T1000 (cell line): ENCODE data around the gene GAS7.

Experiments used
- DNase-seq: peaks from one replicate; lab custom pipeline; 2025; ENCODE audit warnings: mixed read lengths; lab: John Stamatoyannopoulos, UW

The GAS7 gene

DNA sequence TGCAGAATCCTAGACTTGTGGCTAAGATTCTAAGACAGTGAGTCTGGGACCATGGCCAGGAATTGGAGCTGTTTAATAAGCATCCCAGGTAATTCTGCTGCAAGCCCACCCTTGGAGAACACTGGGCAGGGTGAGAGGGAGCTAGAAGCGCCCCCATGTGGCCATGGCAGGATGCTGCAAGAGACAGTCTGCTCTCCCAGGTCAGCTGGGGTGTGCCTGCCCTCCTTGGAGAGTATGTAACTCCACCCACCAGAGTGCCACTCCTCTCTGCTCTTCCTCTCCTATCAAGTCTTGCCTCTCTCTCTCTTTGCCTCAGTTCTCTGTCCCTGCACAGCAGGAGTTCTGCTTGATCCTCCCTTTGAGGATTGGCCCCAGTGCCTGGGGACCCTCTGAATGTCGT lies 308.3 kb downstream of the GAS7 start:
- no peak for DNase-seq

DNA sequence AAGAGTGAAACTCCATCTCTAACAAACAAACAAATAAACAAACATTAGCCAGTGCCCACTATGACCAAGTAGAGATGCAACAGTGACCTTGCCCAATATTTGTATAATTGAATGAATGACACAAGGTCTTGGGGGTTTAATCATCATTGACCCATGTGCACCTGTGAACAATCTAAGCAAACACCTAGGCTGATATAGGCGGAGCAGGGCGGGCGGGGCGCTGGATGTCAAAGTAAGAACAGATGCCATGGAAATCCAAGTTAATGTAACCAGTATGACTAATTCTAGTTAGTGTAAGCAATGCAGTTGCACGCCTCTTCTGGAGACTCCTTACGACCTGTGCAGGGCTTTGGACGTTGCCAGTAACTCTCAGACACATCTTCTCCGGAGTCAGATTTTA lies 310.9 kb downstream of the GAS7 start:
- no peak for DNase-seq

DNA sequence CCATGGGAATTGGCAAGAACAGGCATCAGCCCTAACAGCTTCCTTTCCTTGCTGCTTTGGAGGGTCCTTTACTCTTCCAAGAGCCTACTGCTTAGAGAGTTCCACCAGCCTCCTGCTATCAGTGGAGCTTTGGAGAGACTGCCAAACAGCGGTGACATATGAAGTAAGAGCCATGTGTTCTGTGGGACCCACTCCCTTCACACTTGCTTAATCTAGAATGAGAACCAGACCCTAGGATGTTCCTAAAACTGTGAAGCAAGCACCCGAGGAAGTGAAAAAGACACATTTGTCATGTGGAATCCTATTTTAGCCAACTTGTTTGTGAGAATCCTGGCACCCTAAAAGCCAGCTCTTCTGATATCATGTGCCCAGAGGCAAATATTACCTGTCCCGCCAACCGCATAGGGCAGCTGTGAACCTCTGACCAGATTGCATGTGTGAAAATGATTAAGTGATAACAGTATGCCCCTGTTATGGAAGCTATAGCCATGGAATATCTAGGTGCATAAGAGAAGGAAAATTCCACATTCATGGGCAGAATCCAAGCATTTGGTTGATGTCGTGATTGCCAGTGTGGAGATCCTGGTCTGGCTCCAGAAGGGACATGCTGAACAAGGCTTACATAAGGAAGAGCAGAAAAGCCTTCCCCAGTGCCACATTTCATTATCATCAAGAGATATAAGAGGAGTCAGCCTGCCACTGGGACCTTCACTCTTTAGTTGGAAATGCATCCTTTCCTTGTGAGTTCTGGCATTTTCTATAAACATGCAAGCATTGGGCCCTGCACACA lies 312.1 kb downstream of the GAS7 start:
- no peak for DNase-seq

DNA sequence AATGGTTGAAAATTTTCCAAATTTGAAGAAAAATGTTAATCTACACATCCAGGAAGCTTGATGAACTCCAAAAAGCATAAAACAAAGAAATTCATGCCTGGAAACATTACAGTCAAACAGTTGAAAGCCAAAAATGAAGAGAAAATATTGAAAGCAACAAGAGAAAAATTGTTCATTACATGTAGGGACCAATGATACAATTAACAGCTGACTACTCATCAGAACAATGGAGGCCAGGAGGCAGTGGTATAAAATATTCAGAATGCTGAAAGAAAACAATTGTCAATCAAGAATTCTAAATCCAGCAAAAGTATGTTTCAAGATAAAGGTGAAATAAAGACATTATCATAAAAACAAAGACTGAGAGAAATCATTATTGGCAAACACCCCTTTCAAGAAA lies 315.0 kb downstream of the GAS7 start:
- no peak for DNase-seq

DNA sequence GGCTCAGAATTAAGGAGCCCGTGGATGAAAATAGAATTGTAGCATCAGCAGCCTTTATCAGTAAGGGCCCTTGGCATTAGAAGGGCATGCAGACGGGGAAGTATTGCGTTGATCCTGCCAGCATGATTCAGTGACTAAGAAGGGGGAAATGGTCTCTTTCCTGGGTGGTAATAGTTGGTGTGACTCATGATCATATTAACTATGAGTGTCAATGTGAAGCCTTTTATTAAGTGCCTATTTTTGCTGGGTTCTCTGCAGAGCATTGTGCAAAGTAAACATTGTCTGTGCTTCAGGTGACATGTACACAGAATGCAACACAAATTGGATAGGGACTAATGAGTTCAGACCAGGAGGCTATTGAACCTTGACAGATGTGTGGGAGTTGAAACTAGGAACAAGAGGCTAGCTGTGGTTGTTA lies 317.8 kb downstream of the GAS7 start:
- no peak for DNase-seq

DNA sequence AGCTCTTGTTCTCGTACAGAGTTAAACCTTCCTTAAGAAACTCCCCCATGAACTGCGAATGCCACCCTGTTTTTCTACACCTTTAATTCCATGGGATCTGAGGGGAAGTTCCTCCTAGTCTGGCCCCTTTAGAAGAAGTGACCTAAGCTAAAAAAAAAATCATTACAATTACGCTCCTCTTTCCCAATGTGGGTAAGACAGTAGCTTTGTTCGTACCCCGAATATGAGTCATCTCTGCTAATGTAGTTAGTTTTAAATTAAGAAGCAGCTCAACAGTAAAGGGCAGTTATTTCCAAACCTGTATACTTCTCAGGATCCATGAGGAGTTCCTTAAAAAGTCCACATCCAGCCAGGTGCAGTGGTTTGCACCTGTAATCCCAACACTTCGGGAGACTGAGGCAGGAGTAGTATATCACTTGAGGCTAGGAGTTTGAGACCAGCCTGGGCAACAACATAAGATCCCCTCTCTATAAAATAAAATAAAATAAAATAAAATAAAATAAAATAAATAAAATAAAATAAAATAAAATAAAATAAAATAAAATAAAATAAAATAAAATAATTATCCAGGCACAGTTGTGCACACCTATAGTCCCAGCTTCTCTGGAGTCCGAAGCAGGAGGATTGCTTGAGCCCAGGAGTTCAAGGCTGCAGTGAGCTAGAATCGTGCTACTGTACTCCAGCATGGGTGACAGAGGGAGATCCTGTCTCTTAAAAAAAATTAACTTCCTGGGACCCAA lies 319.4 kb downstream of the GAS7 start:
- DNase-seq: no peak

DNA sequence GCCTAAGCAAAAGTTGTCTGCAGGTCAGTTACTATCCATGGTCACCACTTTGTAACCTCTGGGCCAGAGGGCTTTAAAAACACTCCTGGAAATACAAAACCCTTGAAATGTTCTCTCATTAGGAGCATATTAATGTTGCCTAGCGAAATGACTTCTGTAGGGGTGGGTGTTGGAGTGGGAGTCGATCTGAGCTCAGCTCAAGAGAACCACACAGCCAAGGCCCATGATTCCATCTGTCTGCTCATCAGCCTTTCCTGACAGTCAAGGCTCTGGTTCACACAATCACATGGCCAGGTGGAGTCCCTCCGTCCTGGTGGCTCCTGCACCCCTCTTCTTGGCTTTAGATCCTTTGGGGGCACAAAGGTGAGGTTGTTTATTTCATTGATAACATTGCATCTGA lies 320.1 kb downstream of the GAS7 start:
- DNase-seq: no peak

DNA sequence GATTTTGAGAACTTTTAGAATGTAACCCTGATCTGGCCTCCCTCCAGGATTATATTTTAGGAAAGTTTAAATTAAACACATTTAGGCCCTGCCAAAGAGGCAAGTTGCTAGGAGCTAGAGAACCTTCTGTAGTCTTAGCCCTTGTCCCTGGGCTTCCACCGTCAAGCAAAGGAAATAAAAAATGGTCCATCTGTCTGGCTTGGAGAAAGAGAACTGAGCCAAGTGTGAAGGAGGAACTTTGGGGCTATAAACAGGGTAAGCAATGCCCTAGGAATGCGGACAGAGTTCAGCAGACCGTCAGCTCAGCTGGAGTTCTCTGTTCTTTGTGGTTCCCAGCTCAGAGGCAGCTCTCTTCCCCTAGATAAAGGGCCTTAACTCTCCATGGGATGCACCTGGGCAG lies 323.0 kb downstream of the GAS7 start:
- DNase-seq: no peak

DNA sequence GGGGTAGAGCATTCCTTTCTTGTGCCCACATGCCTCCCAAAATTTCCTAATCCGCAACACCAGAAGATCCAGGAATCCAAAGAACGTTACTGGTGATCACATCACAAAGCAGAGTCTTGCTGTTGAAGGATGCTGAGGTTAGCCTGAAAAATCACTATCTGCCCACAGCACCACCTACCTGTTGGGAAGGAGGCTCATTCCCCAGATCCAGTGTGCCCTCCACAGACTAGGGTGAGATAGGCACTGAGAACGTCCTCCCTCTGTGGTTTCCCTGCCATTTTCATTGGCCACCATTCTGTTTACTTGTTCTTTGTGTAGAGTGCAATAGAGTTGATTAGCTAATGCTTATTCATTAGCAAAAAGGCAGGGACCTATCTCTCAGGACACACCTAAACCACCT lies 323.7 kb downstream of the GAS7 start:
- no peak for DNase-seq

DNA sequence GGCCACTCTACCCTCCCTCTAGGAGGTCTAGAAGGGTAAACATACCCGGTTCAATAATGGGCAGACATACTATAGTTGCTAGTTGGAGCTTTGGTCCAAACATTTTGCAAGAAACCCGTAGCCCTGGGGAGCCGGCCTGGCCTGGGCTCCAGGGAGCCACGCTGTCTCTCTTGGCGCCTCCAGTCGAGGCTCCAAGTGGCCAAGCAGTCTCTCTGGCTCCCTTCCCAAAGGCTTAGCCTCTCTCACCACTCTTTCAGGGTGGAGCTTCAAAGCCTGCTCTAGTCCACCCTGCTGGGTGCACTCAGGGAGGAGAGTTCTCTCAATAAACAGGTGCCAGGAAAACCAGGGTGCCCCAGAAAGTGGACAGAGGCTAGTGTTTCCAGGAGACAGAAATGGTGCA lies 325.6 kb downstream of the GAS7 start:
- DNase-seq: no peak

DNA sequence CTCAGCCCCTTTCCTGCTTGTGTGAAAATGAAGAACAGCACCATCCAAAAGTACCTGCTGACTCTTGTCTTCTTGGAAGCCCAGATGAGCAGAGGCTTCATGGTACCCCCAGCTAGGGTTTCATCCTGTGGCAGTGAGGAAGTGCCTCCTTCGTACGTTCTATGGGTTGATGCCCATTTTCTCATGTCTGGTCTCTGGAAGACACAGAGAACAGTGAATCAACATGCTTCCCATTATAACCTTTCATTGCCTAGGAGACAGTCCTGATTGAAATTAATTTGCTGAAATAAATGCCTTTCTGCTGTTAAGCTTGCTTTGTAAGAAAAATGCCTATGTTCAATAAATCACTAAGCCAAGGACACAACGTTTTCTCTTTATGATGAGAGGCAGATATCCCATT lies 329.9 kb downstream of the GAS7 start:
- DNase-seq: no peak

DNA sequence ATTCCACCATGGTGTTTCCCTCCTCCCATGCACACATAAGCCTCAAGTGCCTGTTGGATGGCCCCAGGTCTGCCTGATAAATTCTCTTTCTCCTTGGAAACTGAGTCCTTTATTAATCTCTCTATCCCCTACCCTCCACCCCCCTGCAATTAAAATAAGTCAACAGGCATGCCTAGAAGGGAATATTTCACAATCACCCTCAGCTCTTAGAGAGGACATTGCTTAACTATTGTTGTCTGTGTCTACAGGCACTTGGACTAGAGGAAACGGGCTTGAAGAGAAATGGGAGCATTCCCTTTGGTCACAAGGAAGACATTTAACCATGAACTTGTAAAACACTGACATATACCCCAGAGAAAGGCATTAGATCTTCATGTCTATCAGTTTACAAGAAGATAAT lies 332.8 kb downstream of the GAS7 start:
- no peak for DNase-seq

DNA sequence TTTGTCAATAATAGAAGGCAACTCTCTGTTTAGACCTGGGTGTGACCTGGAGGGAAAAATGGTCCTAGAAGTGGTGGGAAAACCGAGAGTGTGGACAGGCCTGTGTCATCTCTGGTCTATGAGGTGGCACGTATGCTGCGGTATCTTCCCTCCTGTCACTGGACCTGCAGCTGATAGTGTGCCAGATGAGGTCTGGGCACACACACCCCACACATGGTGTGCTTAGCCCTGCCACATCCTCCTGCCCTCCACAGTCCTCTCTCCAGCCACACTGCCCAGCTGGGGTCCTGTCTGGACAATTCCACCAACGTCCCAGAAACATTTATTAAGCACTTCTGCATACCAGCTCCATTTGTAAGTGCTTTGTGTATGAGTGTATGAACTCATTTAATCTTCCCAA lies 335.5 kb downstream of the GAS7 start:
- no peak for DNase-seq

DNA sequence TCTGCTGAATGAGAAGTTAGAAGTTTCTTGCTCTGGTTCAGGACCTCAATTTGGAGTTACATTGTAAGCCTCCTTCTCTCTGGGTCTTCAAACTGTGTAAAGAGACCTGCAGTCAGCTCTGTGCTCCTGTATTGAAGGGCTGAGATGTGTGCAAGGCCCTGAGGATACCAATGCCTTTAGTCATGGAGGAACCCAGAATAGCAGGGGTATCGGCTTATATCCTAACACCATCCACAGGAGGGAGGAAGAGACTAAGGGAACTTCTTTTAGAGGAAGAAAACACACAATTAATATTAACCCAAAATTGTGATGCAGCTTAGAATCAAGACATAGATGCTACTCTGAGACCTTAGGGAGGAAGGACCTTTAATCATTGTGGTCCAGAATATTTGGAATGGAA lies 336.2 kb downstream of the GAS7 start:
- no peak for DNase-seq

DNA sequence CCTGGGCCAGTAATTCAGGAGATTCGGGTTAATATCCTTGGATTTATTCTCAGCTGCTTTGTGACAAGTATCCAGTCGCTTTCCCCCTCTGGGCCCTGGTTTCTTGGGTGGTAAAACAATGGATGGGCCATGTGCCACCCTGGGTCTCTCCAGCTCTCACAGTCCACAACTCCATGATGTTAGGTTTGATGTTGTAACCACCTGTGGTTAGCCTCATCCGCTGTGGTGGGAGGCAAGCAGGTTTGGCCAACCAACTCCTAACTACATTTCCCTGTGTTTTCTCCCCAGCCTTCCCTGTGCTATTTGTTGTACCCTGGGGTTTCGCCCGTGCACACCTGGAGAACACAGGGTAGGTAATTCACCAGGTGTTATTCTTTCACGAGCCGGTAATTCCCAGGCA lies 337.6 kb downstream of the GAS7 start:
- DNase-seq: no peak
